SK-N-SH treated with all-trans-retinoic acid at 6 μM for 48 hours (cell line): Measurements from ENCODE around the gene SMAD4.

ENCODE experiments used
- ARNTL ChIP-seq: fragments of 450-650 bp; formaldehyde crosslinking; IDR thresholded peaks from 2 replicates; pipeline ENCODE4 v1.5.0; 2020; ENCODE audit warnings: low read depth, mild to moderate bottlenecking, moderate library complexity, borderline replicate concordance
- BACH2 ChIP-seq: fragments of 250-450 bp; sonication (Bioruptor Pico); IDR thresholded peaks from 2 replicates; pipeline ENCODE4 v1.9.0; 2021; ENCODE audit warnings: mild to moderate bottlenecking, borderline replicate concordance
- GLIS3 ChIP-seq: fragments of 250-450 bp; sonication (Bioruptor Pico); IDR thresholded peaks from 2 replicates; pipeline ENCODE4 v1.5.0; 2020; ENCODE audit warnings: mild to moderate bottlenecking, moderate library complexity
- TCF4 ChIP-seq: fragments of 250-450 bp; sonication (Bioruptor Pico); IDR thresholded peaks from 2 replicates; pipeline ENCODE4 v1.8.0; 2021; ENCODE audit warnings: mild to moderate bottlenecking, moderate library complexity, borderline replicate concordance

- TF ChIP-seq BACH2 (CRISPR knock-in tag) (no peak), GLIS3 (CRISPR knock-in tag) (no peak), TCF4 (no peak), ARNTL (no peak)
These were observed 77.7 kb downstream of the SMAD4 start for GRCh38 chr18:51107598-51108305.
